ENCODE data around the gene FYCO1.

The FYCO1 gene

DNA sequence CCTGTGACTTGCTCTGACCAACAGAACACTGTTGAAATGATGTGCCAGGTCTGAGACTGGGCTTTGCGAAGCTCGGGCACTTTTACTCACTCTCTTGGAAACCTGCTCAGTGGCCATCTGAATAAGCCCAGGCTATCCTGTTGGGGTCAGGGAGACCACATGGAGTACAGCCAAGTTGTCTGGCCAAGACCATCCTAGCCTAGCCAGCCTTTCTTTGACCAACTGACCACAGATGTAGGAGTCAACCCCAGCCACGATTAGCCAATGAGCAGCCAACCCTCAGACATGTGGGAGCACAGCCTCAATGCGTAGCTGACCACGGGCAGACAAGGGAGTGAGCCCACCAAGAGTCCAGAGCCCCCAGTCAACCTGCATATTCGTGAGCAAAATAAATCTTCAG, 83.2 kb downstream of the FYCO1 start:
- no peak for DNase-seq

DNA sequence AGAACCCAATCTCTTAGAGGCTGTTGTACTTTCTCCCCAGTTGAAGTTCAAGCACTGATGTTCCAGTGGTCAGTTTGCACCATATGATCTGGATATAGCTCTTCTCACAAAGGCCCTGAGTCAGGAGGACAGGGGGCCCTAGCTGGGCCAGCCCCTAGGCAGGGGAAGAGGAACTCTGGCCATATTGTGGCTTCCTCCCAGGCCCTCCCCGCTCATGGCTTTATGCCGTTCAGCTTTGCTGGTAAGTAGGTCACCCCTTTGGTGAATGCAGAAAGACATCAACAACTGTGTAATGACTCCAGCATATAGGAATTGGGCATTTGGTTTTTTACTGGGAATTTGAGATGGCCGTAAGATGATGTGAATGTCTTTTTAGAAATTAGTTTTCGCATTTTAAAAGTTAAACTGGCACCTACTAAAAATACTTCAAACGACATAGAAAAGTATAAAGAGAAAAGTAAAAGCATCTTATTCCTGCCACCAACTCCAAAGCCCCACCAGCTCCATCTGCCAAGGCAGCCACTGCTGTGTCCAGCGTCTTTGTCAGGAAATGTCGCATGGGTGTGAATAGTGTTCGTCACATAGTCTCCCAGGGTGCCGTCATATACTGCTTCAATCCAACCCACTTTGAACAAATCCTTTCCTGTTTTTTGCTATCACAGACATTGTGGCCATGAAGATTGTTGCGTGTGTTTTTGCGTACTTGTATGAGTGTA, 84.0 kb downstream of the FYCO1 start:
- no peak for DNase-seq

DNA sequence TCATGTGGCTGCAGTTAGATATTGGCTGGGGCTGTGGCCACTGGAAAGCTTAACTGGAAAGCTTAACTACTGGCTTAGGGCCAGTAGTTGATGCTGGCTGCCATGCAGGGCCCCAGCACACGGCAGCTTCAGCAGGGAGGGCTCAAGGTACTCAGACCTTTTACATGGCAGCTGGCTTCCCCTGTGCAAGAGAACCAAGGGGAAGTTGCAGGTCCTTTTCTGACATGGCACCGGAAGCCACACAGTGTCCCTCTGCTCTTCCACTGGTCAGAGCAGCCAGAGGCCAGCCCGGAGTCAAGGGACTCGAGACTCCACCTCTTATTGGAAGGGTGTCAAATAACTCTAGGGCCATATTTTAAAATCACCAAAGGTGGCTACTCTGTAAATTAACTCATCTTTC, 84.7 kb downstream of the FYCO1 start:
- no peak for DNase-seq

DNA sequence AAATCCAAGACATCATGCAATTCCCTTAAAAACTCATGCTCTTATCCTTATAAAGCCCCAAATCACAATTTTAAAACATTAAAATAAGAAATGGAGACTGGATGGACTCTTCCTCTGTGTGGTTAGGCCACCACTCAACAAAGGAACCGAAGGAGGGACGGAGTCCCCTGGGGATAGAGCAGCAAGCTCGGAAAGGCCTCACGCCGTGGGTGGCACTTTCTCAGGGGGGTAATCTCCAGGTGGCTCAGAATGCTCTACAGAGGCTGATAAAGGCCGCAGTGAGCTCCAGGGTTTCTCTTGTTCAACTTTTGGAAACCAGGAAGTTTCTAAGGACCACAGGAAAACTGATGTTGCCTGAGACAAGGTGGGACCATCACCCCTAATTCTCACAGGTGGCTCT, 86.1 kb downstream of the FYCO1 start:
- DNase-seq = no peak

DNA sequence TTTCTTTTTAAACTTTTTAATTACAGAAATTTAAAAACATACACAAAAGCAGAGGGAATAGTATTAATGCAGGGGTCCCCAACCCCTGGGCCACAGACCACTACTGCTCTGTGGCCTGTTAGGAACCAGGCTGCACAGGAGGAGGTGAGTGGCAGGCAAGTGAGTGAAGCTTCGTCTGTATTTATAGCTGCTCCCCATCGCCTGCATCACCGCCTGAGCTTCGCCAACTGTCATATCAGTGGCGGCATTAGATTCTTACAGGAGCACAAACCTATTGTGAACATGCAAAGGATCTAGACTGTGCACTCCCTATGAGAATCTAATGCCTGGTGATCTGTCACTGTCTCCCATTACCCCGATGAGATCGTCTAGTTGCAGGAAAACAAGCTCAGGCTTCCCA, 86.9 kb downstream of the FYCO1 start:
- DNase-seq = no peak

DNA sequence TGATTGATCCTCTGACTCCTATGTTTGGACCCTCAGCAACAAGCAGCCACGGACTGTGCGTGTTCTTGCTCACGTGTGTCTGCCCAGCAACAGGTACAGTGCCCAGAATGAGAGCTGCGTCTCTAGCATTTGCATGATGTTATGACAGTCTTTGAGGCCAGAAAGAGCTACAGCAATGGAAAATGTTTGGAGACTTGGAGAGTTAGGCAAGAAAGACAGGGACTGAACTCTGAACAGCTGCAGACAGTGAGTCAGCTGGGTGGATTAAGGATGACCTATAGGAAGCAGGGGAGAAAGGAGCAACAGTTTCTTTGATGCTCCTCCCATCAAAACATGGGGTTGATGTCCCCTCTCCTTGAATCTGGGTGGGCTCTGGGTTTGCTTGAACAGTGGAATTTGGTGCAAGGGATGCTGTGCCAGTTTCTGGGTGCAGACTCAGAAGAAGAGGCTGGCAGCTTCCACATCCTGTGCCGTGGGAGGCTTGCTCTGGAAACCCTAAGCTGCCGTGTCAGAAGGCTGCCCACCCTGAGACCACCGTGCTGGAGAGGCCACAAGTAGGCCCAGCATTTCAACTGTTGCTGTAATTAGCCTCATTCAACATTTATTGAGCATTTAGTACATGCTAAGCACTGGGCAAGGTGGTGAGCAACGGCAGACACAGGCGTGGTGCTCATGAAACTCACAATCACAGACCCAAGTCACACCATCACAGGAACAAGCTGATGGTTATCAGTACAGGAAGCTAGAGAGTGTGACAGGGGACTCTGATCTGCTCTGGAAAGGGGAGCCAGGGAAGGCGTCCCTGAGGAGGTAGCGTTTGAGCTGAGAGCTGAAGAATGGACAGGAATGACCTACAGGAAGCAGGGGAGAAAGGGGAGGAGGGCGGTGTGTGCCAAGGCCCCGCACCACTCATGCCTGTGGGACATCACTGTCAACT, 87.6 kb downstream of the FYCO1 start:
- no peak for DNase-seq

DNA sequence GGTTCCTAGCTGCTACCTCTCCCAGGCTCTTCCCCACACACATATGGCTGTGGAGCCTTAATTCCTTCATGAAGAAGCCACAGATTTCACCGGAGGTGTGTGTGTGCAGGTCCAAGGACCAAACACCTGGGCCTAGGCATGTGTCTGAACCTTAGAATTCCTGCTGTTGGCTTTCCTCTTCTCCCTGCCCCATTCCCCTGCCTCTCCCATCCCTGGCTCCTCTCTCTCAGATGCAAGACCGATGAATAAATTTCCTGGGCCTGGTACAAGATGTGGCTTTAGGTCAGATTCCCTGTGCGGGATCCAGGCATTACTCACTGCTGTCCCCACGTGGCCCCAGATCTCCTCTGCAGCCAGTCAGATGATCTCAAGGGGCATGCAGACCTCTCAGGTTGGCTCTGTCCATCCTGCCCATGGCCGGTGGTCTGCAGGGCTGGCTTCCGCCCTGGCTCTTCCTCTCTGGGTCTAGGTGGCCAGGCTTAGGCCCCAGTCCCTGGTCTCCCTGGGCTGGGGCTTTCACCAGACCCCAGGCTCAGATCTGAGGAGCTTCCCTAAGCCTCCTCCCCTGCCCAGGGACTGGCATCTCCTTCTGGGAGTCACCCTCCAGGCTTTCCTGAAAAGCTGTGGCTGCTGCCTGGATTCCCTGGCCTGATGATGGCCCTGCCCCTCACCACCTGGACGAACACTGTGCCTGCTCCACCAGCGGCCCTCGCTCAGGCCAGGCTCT, 88.8 kb downstream of the FYCO1 start:
- DNase-seq = no peak

DNA sequence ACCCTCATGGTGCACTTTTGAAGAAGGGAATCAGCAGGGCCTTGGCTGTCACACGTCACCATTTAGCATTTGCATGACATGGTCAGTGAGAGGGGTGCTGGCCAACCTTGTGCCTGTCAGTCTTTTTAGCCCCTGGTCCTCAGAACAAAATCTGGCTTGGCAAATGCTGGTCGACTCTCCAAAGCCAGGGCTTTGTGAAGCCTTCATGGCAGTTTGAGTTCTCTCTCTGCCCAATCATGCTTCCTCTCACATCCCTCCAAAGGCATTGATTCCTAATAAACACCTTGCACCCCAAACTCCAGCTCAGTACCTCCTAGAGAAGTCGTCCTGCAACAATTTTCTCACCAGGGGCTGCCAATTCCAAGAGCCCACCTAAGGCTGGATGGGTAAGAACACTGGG, 89.9 kb downstream of the FYCO1 start:
- no peak for DNase-seq

DNA sequence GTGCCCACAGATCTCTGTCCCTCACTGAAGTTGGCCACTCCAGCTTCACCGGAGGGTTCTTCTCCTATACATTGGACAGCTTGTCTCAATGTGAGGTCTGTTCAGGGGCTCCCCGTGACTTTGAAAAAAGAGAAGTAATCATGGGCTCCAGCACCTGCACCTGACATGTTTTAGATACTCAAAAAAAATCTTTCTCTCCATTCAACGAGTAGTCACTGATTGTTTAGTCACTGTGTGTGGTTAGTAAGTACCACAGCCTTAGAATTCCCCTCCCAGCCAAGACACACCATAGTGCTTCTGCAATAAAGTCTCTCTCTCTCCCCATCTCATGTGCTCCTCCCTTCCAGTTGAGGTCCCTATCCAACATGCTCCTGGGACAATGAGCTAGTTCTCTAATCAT, 90.7 kb downstream of the FYCO1 start:
- DNase-seq = no peak

DNA sequence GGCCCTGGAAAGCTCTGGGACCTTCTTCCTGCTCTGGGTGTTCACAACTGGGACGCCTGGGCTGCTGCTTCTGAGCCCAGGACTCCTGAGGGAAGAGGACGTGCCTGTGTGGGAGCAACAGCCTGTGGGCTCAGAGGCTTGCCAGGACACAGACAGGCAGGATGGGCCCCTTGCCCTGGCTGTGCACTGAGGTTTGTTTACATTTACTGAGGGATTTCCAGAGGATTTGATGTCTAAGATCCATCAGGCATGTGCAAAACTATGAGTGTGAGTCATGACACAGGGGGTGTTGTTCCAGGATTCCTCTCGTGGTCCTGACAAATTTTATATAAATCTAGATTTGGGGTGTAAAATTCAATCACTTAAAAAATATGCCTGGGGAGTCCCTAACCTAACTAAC, 98.7 kb downstream of the FYCO1 start:
- DNase-seq = no peak

DNA sequence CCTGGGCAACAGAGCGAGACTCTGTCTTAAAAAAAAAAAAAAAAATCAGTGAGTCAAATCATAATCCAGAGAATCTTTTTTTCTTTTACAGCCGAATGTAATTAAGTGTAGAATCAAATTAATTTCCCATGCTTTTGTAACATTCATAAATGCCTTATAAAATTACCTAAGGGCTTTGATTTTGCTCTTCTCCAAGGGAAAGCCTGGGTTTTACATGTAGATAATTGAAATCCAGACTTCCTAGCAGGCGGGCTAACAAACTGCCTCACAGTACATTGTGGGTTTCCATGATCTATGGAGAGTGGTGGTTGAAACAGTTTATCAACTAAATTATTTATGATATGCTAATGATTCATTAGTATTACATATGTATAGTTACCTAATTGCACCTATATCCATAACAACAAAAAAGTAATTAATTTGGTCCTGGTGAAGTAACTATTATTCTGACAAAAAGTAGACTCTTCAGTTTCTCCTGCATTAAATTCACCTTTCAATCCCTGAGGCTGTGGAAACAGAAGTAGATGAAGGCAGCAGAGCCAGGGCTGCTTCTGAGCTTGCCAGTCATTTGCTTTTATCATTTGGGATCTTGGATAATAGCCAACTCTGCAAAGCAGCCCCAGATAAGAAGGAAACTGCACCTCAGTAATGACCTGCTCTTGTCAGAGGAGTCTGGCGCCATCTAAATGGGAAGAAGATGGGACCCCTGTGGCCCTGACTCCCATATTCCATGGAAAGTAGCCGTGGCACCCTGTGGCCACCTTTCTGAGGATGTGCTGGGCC, 99.7 kb downstream of the FYCO1 start:
- DNase-seq = no peak

DNA sequence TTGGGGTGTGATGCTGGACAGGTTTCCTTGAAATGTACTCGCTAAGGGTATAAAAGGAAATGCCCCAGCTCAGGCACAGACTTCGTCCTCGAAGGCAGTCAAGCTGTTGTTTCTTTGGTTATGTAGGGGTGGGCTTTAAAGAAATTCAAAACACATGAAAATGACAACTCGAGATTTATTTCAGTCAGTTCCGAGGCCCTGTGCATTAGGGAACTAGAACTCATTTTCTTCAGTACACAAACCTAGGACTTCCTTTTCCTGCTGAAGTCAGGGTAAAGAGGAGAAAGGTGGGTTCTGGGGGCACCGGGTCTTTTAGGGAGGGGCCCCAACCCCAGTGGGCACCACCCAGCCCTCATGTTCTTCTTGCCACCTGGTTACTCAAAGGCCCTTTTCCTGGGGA, 101.6 kb downstream of the FYCO1 start:
- DNase-seq = no peak

DNA sequence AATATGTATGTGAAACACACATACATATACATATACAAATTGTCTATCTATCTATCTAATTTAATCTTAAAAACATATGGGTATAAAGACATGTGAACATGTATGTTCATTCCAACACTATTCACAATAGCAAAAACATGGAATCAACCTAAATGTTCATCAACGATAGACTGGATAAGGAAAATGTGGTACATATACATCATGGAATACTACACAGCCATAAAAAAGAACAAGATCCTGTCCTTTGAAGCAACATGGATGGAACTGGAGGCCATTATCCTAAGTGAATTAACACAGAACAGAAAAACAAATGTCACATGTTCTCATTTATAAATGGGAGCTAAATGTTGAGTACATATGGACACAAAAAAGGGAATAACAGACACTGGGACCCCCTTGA, 103.5 kb downstream of the FYCO1 start:
- DNase-seq = no peak

DNA sequence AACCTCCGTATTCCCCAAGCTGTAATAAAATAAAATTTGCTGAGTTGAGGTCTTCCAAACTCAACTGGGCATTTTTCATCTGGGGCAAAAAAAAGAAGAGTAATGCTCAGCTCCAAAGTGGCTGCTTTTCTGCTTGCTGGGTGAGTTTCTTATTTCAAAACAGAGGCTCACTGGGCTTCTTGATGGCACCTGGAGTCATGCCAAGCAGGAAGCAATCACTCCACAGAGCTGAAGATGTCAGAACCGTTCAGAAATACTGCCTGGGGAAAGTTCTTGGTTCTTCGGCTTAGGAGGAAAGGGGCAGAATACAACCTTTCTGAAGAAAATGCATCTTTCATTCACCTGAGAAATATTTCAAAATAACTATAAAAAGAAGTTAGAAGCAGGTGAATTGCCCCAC, 105.2 kb downstream of the FYCO1 start:
- no peak for DNase-seq

DNA sequence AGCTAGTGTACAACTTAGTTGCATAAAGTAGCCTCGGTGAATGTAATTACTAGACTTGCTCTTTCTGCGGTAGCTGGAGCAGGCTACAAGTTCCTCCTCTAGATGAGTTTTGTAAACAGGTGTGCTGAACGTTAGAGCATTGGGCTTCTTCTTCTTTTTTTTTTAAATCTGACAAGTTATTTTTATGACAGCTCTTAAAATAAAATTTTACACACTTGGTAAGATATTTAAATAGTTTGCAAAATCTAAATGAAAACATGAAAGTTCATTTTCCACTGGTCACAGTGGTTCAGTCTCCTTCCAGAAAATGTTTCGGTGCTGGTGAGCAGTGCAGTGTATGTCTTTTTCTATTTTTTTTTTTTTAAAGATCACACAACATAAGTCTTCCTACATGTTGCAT, 106.3 kb downstream of the FYCO1 start:
- no peak for DNase-seq

DNA sequence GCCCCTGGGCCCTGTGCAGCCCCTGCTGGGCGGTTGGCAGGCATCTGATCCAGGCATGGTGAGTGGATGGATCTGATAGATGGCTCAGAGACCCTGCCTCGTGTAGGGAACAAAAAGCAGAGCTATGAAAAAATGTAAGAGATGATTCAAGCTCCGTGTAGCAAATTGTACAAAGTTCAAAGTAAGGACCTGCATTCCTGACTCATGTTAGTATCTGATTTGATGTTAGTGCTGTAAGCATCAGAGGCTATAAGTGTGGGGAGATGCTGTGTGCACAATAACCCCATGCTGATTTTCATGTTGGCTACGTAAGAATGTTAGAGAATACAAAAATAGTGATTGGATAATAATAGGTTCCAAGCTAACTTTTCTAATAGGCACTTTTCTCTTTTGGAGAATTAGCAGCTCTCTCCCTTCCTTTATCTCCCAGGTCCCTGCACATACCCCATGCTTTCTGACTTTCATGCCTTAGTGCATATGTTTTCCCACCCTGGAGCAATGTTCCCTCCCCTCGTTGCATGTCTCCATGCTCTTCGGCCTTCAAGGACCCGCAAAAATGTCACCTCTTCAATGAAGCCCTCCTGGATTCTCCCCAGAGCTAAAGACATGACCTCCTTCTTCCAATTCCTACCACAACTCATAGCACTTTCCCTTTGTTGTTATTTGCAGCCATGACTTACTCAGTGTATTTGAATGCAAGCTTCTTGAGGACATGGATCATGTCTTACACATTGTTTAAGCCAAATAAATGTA, 107.7 kb downstream of the FYCO1 start:
- DNase-seq = no peak

DNA sequence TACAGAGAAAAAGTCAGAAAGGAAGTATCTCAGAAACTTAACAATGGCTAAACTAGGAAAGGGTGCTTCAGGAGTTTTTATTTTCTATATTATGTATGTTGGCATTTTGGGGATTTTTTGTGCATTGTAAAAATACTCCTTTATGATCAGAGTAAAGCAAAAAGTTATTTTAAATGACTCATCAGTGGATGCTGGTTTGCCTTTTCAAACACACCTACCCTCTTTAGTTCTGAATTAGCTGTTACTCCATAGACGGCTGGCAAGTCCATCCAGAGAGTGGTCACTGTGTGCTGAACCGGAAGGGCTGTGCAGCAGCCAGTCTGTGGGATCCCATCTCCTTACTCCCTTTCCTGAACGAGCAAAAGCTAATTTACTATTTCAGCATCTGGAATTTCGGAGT, 108.3 kb downstream of the FYCO1 start:
- DNase-seq = no peak

DNA sequence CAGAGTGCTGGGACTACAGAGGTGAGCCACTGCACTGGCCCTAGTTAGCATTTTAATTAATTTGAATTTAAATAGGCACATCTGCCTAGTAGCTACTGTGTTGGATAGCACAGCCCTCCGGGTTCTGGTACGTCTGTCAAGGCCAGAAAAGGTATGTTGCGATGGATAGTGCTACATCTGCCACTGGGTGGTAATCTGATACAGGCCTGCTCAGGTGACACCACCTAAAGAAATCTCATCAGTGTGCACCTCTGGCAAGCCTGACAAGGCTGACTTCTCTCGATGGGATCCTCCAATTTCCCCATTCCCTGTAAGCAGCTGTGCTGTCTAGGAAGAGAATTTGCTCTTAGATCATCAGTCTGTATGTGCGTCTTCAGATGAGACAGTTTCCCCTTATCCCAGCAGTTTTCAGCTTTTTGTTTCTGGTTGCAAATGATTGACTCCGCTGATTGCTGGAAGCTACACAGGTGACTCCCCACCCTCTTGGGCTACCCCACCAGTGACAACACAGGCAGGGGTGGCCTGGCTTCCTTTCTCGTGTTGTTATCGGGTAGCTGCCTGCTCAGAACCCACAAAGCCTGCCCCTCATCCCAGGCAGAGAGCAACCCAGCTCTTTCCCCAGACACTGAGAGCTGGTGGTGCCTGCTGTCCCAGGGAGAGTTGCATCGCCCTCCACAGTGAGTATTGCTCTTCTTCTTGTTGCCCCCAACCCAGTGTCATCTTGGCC, 109.5 kb downstream of the FYCO1 start, which contains the start of gene CCR9:
TSS of gene CCR9 (plus strand) at position 565 of the 727 bp plus-strand sequence. CDS start 8,391 bp downstream, outside the sequence.
- no peak for DNase-seq

DNA sequence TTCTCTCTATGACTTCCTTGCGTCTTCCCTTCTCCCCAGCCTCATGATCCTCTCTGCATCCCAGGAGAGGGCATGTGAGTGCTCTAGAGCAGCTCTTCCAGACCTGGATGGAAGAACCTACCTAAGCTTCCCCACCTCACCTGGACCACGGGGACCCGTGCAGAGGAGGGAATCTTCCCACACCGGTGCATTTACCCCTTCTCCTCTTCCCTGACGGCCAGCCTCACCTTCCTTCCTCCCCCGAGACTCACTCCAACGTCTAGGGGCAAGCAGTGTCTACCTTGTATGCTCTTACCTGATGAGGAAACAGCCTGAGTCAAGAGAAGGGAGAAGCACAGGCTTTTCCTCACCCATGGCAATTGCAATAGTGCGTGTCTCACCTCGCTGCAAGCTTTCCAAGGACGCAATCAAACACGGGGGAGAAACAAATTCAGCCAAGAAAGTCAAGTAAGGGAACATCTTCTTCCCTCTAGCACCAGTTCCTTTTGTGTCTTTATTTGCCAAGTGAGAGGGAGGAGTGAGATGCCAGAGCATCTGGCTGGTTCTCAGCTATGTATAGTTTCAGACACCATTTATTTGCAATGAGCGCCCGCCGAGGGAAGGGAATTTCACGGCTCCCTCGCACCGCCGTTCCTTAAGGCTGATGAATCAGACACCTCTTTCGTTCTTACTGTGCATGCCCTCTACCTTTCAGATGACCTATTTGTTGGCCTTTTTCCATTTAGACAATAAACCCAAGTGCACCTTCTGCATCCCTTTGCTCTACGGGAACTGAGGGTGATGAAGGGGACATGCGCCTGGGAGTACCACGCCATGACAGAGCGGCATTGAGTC, 111.0 kb downstream of the FYCO1 start:
- DNase-seq = no peak
